HG02885 (cell line): ENCODE data around the gene NRG2.

Experiments used
- ATAC-seq: cut with Tn5 transposase; IDR thresholded peaks from one replicate; pipeline ENCODE4 v1.9.1; 2021; ENCODE audit warnings: mild to moderate bottlenecking; ENCODE audit not compliant: unreplicated experiment, poor library complexity

The NRG2 gene

GRCh38 chr5:139806726-139807646 lies 236.1 kb downstream of the NRG2 start:
- ATAC-seq = no peak

GRCh38 chr5:139806111-139806510 lies 237.0 kb downstream of the NRG2 start:
- no peak for ATAC-seq

- no peak for ATAC-seq
Measured at GRCh38 chr5:139805545-139805944, 237.6 kb downstream of the NRG2 start.

- ATAC-seq = no peak
Measured at GRCh38 chr5:139804800-139805397, 238.2 kb downstream of the NRG2 start.

GRCh38 chr5:139803978-139804377 lies 239.1 kb downstream of the NRG2 start:
- no peak for ATAC-seq

- ATAC-seq = no peak
Measured at GRCh38 chr5:139799359-139799758, 243.7 kb downstream of the NRG2 start.

GRCh38 chr5:139798883-139799282 lies 244.2 kb downstream of the NRG2 start:
- no peak for ATAC-seq

GRCh38 chr5:139797856-139798510 lies 245.1 kb downstream of the NRG2 start:
- ATAC-seq = no peak

GRCh38 chr5:139797335-139797734 lies 245.8 kb downstream of the NRG2 start:
- ATAC-seq = no peak
